ENCODE measurements around the gene MYO10. TPM values are rescaled to one million over a fixed set of nuclear protein-coding genes. Genes with fewer than 3 reads are reported as not detected.

The MYO10 gene
- total RNA-seq, 1 donor: 37.1 TPM

DNA sequence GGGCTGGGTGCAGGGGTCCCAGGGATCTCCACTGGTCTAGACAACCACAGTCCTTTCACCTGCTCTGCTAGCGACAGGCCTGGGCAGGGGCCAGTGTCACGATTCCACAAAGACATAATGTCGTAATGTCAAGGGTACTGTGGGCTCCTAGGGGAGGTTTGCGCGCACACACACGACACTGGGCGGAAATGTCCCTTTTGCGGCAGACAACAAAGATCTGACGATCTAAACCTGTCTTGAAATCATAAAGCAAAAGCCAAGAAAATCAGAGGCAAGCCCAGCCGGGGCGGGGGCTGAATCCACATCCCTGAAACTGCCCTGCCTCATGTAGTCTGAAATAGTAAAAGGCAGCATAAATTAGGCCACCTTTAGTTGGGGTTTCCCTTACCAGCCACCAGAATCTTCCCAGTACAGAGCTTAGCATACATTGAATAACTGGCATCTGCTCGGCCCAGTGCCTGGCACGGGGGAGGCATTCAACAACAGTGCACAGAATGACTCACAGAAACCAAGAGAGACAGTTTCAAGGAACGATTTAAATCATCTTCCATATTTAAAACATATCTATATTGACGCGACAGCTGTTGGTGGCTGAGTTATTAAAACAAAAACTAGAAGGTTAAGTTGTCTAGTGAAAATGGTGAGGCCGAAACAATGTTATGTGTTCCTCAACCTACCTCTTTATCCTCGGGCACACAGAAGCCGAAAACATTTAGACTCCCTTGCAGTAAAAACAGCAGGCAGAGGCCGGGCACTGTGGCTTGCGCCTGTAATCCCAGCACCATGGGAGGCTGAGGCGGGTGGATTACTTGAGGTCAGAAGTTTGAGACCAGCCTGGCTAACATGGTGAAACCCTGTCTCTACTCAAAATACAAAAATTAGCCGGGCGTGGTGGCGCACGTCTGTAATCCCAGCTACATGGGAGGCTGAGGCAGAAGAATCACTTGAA lies 151.0 kb downstream of the MYO10 start:
- no peak overlapping the region for H3K4me3 ChIP-seq (ENCODE audit: low read depth, low read length)
- no peak for DNase-seq (ENCODE audit: low read depth)
- TF ChIP-seq CTCF (IDR thresholded peaks at IDR 0.05; ENCODE audit: insufficient read depth, low read length): no peak

DNA sequence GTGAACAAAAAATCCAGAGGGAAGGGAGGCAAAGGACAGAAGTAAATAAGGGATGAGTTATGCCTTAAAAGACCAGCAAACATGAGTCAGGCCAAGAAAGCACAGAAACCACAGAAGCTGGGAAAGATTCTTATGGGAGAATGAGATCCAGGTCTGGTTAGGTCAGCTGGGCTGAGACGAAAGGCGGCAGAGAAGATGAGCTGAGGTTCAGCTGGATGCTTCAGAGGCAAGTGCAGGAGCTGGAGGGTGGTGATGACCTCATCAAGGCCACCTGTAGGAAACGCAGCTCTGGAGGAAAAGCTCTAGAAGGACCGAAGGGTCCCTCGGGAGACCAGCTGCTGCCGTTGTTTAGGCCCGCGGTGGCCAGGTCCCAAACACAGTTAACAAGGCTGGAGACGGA lies 152.0 kb downstream of the MYO10 start:
- DNase-seq (ENCODE audit: low read depth): peak; percentile 28

GRCh38 chr5:16781828-16782626 lies 154.1 kb downstream of the MYO10 start:
- TF ChIP-seq CTCF (IDR thresholded peaks at IDR 0.05; ENCODE audit: insufficient read depth, low read length): no peak
- DNase-seq (ENCODE audit: low read depth): no peak
- no peak overlapping the region for H3K4me3 ChIP-seq (ENCODE audit: low read depth, low read length)

More for the DNA sequence above, 152.0 kb downstream of the MYO10 start:
- no peak for TF ChIP-seq CTCF (IDR thresholded peaks at IDR 0.05; ENCODE audit: insufficient read depth, low read length)
- H3K4me3 ChIP-seq (ENCODE audit: low read depth, low read length): no peak overlapping the region

DNA sequence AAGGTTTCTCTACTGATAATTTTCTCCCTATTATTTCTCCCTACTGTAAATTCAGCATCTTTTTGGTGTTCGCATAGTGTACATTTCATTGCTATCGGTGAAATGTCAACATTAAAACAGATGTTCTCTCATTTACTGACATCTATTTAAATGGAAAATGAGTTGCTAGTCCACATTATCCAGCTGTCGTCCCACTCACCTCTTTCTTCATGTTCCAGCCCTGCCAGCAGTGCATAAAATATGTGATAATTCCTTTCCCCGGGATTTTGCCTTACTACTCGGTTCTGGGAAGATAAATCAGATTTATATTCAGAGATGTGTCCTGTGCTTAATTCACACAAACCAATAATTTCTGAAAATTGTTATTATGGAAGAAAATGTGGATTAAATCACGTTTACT lies 155.8 kb downstream of the MYO10 start:
- no peak for TF ChIP-seq CTCF (IDR thresholded peaks at IDR 0.05; ENCODE audit: insufficient read depth, low read length)
- H3K4me3 ChIP-seq (ENCODE audit: low read depth, low read length): no peak overlapping the region
- no peak for DNase-seq (ENCODE audit: low read depth)

DNA sequence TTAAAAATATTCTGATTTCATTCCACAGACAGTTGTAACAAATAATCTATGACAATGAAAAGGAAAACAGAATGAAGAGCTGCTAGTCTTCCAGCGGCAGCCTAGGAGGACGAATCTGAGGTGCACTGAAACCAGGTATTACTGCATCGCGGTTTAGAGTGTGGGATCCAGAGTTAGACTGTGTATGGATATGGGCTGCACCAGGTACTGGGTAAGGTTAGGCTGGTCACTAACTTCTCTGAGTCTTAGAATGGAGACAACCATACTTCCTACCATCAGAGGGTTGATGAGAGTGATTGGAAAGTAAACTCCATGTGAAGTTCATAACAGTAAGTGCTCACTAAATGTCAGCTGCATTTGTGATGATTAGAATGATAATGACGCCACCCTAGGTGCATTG lies 158.7 kb downstream of the MYO10 start:
- H3K4me3 ChIP-seq (ENCODE audit: low read depth, low read length): no peak overlapping the region
- DNase-seq (ENCODE audit: low read depth): no peak
- no peak for TF ChIP-seq CTCF (IDR thresholded peaks at IDR 0.05; ENCODE audit: insufficient read depth, low read length)

DNA sequence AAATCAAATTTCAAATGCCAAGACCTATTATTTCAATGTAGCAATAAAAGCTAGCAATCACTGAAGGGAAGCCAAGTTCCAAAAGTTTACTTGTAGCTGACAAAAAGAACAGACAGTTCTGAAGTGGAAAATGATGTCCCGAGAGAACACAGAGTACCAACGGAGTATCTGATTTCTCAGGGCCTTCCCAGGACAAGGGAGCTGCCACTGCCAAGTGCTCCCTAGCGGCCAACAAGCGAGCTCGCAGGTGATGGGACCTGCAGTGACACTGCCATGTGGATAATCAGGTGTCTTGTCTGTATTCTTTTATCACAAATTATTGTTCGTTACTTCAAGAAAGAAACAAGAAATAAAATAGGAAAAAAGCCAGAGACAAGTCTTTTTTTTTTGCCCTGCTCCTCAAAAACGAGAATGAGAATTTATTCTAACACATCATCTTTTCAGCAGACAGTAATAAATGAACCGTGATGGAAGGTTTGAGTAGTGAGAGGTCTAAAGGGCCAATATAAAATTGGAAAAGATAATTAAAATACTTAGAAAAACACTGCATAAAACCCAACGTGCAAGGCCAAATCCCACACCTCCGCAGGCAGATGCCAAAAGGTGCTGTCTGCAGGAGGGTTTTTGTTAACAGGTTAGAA lies 159.4 kb downstream of the MYO10 start:
- TF ChIP-seq CTCF (IDR thresholded peaks at IDR 0.05; ENCODE audit: insufficient read depth, low read length): peak; percentile 17
- no peak for DNase-seq (ENCODE audit: low read depth)
- no peak overlapping the region for H3K4me3 ChIP-seq (ENCODE audit: low read depth, low read length)
